ENCODE measurements around the gene GABRB3. TPM values are rescaled to one million over a fixed set of nuclear protein-coding genes. Genes with fewer than 3 reads are reported as not detected.

GABRB3 gene
- polyA plus RNA-seq, 1 donor from 2014 or later, result 78.3 TPM

- H3K79me2 ChIP-seq (replicated peaks; ENCODE audit: insufficient read depth, low read length), result no peaks in the 10 kb centered on the region
- H3K4me3 ChIP-seq (ENCODE audit: low read length), result no peak overlapping the region
- no peak overlapping the region for H3K9ac ChIP-seq (ENCODE audit: low read length)
- H3K9me3 ChIP-seq (ENCODE audit: low read length), result no peaks in the 10 kb centered on the region
- H3F3A ChIP-seq (ENCODE audit: insufficient read depth, low read length, poor library complexity, severe bottlenecking), result no peaks in the 10 kb centered on the region
- no peaks in the 10 kb centered on the region for H4K20me1 ChIP-seq (ENCODE audit: insufficient read depth)
- TF ChIP-seq CTCF (IDR thresholded peaks at IDR 0.05; ENCODE audit: poor library complexity, severe bottlenecking) (no peak), REST (IDR thresholded peaks at IDR 0.05; ENCODE audit: borderline replicate concordance) (no peak), SMC3 (conservative IDR thresholded peaks at IDR 0.05; ENCODE audit: poor library complexity) (no peak), EP300 (conservative IDR thresholded peaks at IDR 0.05; ENCODE audit: poor library complexity, severe bottlenecking) (no peak), RAD21 (conservative IDR thresholded peaks at IDR 0.05) (no peak), MXI1 (conservative IDR thresholded peaks at IDR 0.05; ENCODE audit: poor library complexity, severe bottlenecking) (no peak), POLR2AphosphoS5 (IDR thresholded peaks at IDR 0.05) (no peak), TAF1 (IDR thresholded peaks at IDR 0.05; ENCODE audit: low read depth) (no peak), EZH2 (IDR thresholded peaks at IDR 0.05; ENCODE audit: borderline replicate concordance, insufficient read depth, low read length, poor library complexity, severe bottlenecking) (no peak)
- no peaks in the 10 kb centered on the region for H3K27me3 ChIP-seq (ENCODE audit: insufficient read depth, low read depth, low read length)
- H3K9me2 ChIP-seq (ENCODE audit: insufficient read depth, low read length), result no peaks in the 10 kb centered on the region
- no peak overlapping the region for H2AFZ ChIP-seq (ENCODE audit: low read depth, low read length)
- no peak overlapping the region for H3K4me2 ChIP-seq (ENCODE audit: low read length)
- H3K36me3 ChIP-seq (ENCODE audit: insufficient read depth, low read length), result no peaks in the 10 kb centered on the region
- H3K27ac ChIP-seq (ENCODE audit: low read length), result no peak overlapping the region
Observed at GRCh38 chr15:26516102-26516980, 256.5 kb downstream of the GABRB3 start.

GRCh38 chr15:26504009-26504408 lies 268.9 kb downstream of the GABRB3 start:
- H3K9ac ChIP-seq (ENCODE audit: low read length), result no peak overlapping the region
- no peak for TF ChIP-seq TAF1 (IDR thresholded peaks at IDR 0.05; ENCODE audit: low read depth)
- no peak for TF ChIP-seq EP300 (conservative IDR thresholded peaks at IDR 0.05; ENCODE audit: poor library complexity, severe bottlenecking)
- no peak for TF ChIP-seq SMC3 (conservative IDR thresholded peaks at IDR 0.05; ENCODE audit: poor library complexity)
- no peak for TF ChIP-seq EZH2 (IDR thresholded peaks at IDR 0.05; ENCODE audit: borderline replicate concordance, insufficient read depth, low read length, poor library complexity, severe bottlenecking)

More at GRCh38 chr15:26504009-26504408, 268.9 kb downstream of the GABRB3 start:
- Histone ChIP-seq H3K9me2 (ENCODE audit: insufficient read depth, low read length) (no peaks in the 10 kb centered on the region), H3K36me3 (ENCODE audit: insufficient read depth, low read length) (no peaks in the 10 kb centered on the region), H3K27me3 (ENCODE audit: insufficient read depth, low read depth, low read length) (no peaks in the 10 kb centered on the region), H3K79me2 (replicated peaks; ENCODE audit: insufficient read depth, low read length) (no peaks in the 10 kb centered on the region), H4K20me1 (ENCODE audit: insufficient read depth) (no peaks in the 10 kb centered on the region), H3K4me2 (ENCODE audit: low read length) (no peak overlapping the region), H3F3A (ENCODE audit: insufficient read depth, low read length, poor library complexity, severe bottlenecking) (no peaks in the 10 kb centered on the region), H3K4me3 (ENCODE audit: low read length) (no peak overlapping the region), H3K9me3 (ENCODE audit: low read length) (no peaks in the 10 kb centered on the region), H2AFZ (ENCODE audit: low read depth, low read length) (no peak overlapping the region), H3K27ac (ENCODE audit: low read length) (no peak overlapping the region)

Other genes with a start within 250 kb of the GABRB3 start
- 25.3 and 31.3 TPM in 2 replicates for gene GABRA5, start 94.0 kb upstream of the GABRB3 start, polyA plus RNA-seq
- 0.80 and 1.2 TPM in 2 replicates for gene GABRG3, start 198.1 kb upstream of the GABRB3 start, polyA plus RNA-seq